K562 (cell line): ENCODE measurements around the gene CACNA2D2. TPM values are rescaled to one million over a fixed set of nuclear protein-coding genes. Genes with fewer than 3 reads are reported as not detected.

Experiments used
- ATAC-seq: fragments of 200-7000 bp; cut with Tn5 transposase; 3 replicates; pipeline ENCODE4 v1.9.1; 2020; ENCODE audit warnings: moderate library complexity
- BruUV-seq: library from RNA; stranded (reverse); fragments of 400-500 nt; replicated peaks from 2 replicates; lab custom pipeline; 2021; lab: Mats Ljungman, UMichigan
- CTCF ChIA-PET: fragments of 300-600 bp; formaldehyde crosslinking; extraction: SDS; loops from one replicate; lab custom pipeline; 2021; ENCODE audit warnings: low intra/inter-chr PET ratio; lab: Yijun Ruan, JAX
- POLR2A ChIA-PET: fragments of 300-600, 350-650 bp; sonication (Branson Sonifier 250); formaldehyde crosslinking; extraction: SDS; loops from one replicate; lab custom pipeline; 2021; ENCODE audit warnings: antibody characterized with exemption, inconsistent platforms; lab: Yijun Ruan, JAX
- DNase-seq, 4 experiments: peaks; one replicate each; pipeline versions ENCODE4 v3.0.0 to v3.0.0-alpha.2; 2011 to 2018; ENCODE audit warnings: low spot score in 3 of 4, mixed read lengths in 3 of 4; ENCODE audit errors: extremely low read depth in 1 of 4
- FAIRE-seq: peaks from 2 replicates; lab custom pipeline; 2011; peaks lifted over from hg19 to GRCh38; lab: Jason Lieb, UNC
- H2AFZ ChIP-seq: 2 replicates; pipeline ENCODE4 v1.6.0; 2011; ENCODE audit warnings: low read depth, low read length, control low read depth, inconsistent platforms
- H3K27ac ChIP-seq: fragments of 200-600 bp; 3 replicates; pipeline ENCODE4 v1.8.0; 2011; ENCODE audit warnings: low read depth, mild to moderate bottlenecking, control low read depth, inconsistent platforms, low read length, moderate library complexity, mixed read lengths; ENCODE audit errors: extremely low read depth
- H3K27me3 ChIP-seq, 2 experiments: fragments of 300-600 bp in 1 of 2; 2 replicates in 1 of 2; 3 replicates in 1 of 2; pipeline versions ENCODE4 v1.6.0 to v1.8.0; 2011; ENCODE audit warnings: inconsistent platforms in 2 of 2, low read length in 2 of 2, mild to moderate bottlenecking in 1 of 2, mixed read lengths in 1 of 2, moderate library complexity in 1 of 2; ENCODE audit not compliant: control insufficient read depth in 2 of 2, insufficient read depth in 2 of 2
- H3K36me3 ChIP-seq: fragments of 300-600 bp; 3 replicates; pipeline ENCODE4 v1.8.0; 2011; ENCODE audit warnings: mild to moderate bottlenecking, low read length, inconsistent platforms; ENCODE audit not compliant: control insufficient read depth, insufficient read depth
- H3K4me1 ChIP-seq, 2 experiments: fragments of 200-600 bp in 1 of 2; replicated peaks in 1 of 2; 2 replicates in 1 of 2; 3 replicates in 1 of 2; pipeline versions ENCODE4 v1.5.1 to v1.8.0; 2011; ENCODE audit warnings: inconsistent platforms in 2 of 2, low read length in 2 of 2, mild to moderate bottlenecking in 1 of 2, mixed read lengths in 1 of 2, moderate library complexity in 1 of 2; ENCODE audit not compliant: control insufficient read depth in 2 of 2, insufficient read depth in 2 of 2
- H3K4me2 ChIP-seq: 2 replicates; pipeline ENCODE4 v1.6.1; 2011; ENCODE audit warnings: low read length, control low read depth, inconsistent platforms, mixed read lengths; ENCODE audit not compliant: insufficient read depth
- H3K4me3 ChIP-seq: fragments of 200-600 bp; sonication (generic), shearing (Covaris generic); 2 replicates; pipeline ENCODE4 v1.5.1; 2016; ENCODE audit warnings: control low read depth, inconsistent platforms
- H3K79me2 ChIP-seq: fragments of 200-600 bp; 3 replicates; pipeline ENCODE4 v1.8.0; 2011; ENCODE audit warnings: low read length, inconsistent platforms; ENCODE audit not compliant: control insufficient read depth, insufficient read depth
- H3K9ac ChIP-seq, 2 experiments: 2 replicates each; pipeline versions ENCODE4 v1.6.0 to v1.6.1; 2011; ENCODE audit warnings: low read depth in 2 of 2, low read length in 2 of 2, control low read depth in 1 of 2, inconsistent platforms in 1 of 2, mild to moderate bottlenecking in 1 of 2, mixed read lengths in 1 of 2; ENCODE audit not compliant: insufficient read depth in 1 of 2
- H3K9me1 ChIP-seq: one replicate; pipeline ENCODE4 v1.6.0; 2011; ENCODE audit warnings: inconsistent platforms, mild to moderate bottlenecking, low read length, moderate library complexity; ENCODE audit not compliant: control insufficient read depth, insufficient read depth
- H3K9me3 ChIP-seq: replicated peaks from 2 replicates; pipeline ENCODE4 v1.5.1; 2011; ENCODE audit warnings: low read depth, low read length, inconsistent platforms; ENCODE audit not compliant: control insufficient read depth, insufficient read depth
- H4K20me1 ChIP-seq: replicated peaks from 2 replicates; pipeline ENCODE4 v1.6.1; 2011; ENCODE audit warnings: low read length, inconsistent platforms, mixed read lengths; ENCODE audit not compliant: control insufficient read depth, insufficient read depth
- CREB3L1 ChIP-seq: fragments of 450-650 bp; IDR thresholded peaks from 2 replicates; pipeline ENCODE4 v1.6.1; 2014; ENCODE audit warnings: low read depth, mild to moderate bottlenecking, moderate library complexity, borderline replicate concordance
- ETV6 ChIP-seq, 3 experiments: fragments of 150-350 bp in 1 of 3; sonication (generic) in 1 of 3; formaldehyde crosslinking in 1 of 3; IDR thresholded peaks; 2 replicates each; pipeline versions ENCODE4 v1.6.1 to v1.8.0; 2014 to 2022; ENCODE audit warnings: borderline replicate concordance in 2 of 3, low read depth in 2 of 3, antibody characterized with exemption in 1 of 3, low read length in 1 of 3, mild to moderate bottlenecking in 1 of 3, missing genetic modification reagents in 1 of 3
- FOS ChIP-seq: IDR thresholded peaks from 3 replicates; pipeline ENCODE4 v1.6.1; 2011; ENCODE audit not compliant: insufficient read length; ENCODE audit errors: extremely low read depth
- MAFG ChIP-seq: fragments of 450-650 bp; conservative IDR thresholded peaks from 2 replicates; pipeline ENCODE4 v1.6.1; 2016; ENCODE audit warnings: missing genetic modification characterization, missing compliant biosample characterization
- MEF2D ChIP-seq: conservative IDR thresholded peaks from 2 replicates; pipeline ENCODE4 v1.6.1; 2016; ENCODE audit warnings: low read depth, missing genetic modification characterization, missing compliant biosample characterization
- NCOR1 ChIP-seq: fragments of 450-650 bp; IDR thresholded peaks from 2 replicates; pipeline ENCODE4 v1.6.1; 2016; ENCODE audit warnings: mild to moderate bottlenecking, moderate library complexity
- NFYB ChIP-seq: IDR thresholded peaks from 2 replicates; pipeline ENCODE4 v1.6.1; 2011; ENCODE audit warnings: mild to moderate bottlenecking, moderate library complexity; ENCODE audit not compliant: insufficient read length; ENCODE audit errors: extremely low read depth
- NKRF ChIP-seq: fragments of 450-650 bp; IDR thresholded peaks from 2 replicates; pipeline ENCODE4 v1.6.1; 2016; ENCODE audit warnings: borderline replicate concordance
- SETDB1 ChIP-seq: IDR thresholded peaks from one replicate; pipeline ENCODE4 v1.6.1; 2012; ENCODE audit warnings: low read length, control low read depth, inconsistent platforms
- TAL1 ChIP-seq: fragments of 450-650 bp; IDR thresholded peaks from 2 replicates; pipeline ENCODE4 v1.6.1; 2016; ENCODE audit warnings: mild to moderate bottlenecking
- YY1 ChIP-seq, 3 experiments: IDR thresholded peaks; 2 replicates each; pipeline ENCODE4 v1.6.1; 2011; ENCODE audit warnings: low read length in 2 of 3, mild to moderate bottlenecking in 2 of 3, moderate library complexity in 2 of 3, borderline replicate concordance in 1 of 3, control low read depth in 1 of 3, low read depth in 1 of 3; ENCODE audit not compliant: insufficient read depth in 3 of 3, insufficient replicate concordance in 2 of 3, control insufficient read depth in 1 of 3, insufficient read length in 1 of 3; ENCODE audit errors: extremely low read depth in 1 of 3
- ZNF79 ChIP-seq: fragments of 250-450 bp; sonication (Bioruptor Pico); IDR thresholded peaks from 2 replicates; pipeline ENCODE4 v1.4.0; 2020; ENCODE audit warnings: low read depth, mild to moderate bottlenecking, moderate library complexity
- WGBS: fragments of 100-300 bp; shearing (Covaris generic); methylation state at CpG from one replicate; pipeline ENCODE4 v1.1.6; 2016; ENCODE audit warnings: low coverage, mixed read lengths; ENCODE audit not compliant: insufficient coverage; ENCODE audit errors: missing lambda C conversion rate; 5-methylcytosine and 5-hydroxymethylcytosine counted together
- in situ Hi-C: fragments of 300-500 bp; cut with MboI; formaldehyde crosslinking; loops from 4 replicates; pipeline ENCODE4 v1.15.0; 2018; ENCODE audit warnings: inconsistent platforms, mixed read lengths
- intact Hi-C: fragments of 100-400 bp; cut with micrococcal nuclease; formaldehyde crosslinking; loops from 2 replicates; pipeline ENCODE4 v1.14.2; 2022
- polyA plus RNA-seq, 8 experiments: library from polyadenylated mRNA; depleted of rRNA in 4 of 8; stranded (reverse) in 5 of 8; unstranded in 3 of 8; fragments of >200 nt; fragmentation: Nextera tagmentation in 2 of 8; fragmentation: Illumina TruSeq in 1 of 8; extraction: Ambion mirVana in 2 of 8; extraction: Trizol in 1 of 8; gene quantifications; 2 replicates each; pipeline versions ENCODE4 v1.2.1 to v1.2.3, GENCODE V29; 2011 to 2014; ENCODE audit warnings: inconsistent platforms in 1 of 8, missing spikeins in 1 of 8
- total RNA-seq, 7 experiments: library from RNA; depleted of rRNA in 6 of 7; stranded (reverse); fragments of >200 nt in 6 of 7; fragmentation: Illumina TruSeq in 2 of 7; extraction: Trizol in 2 of 7; gene quantifications; 2 replicates each; pipeline versions ENCODE4 v1.2.1 to v1.2.3, GENCODE V29; 2011 to 2021; ENCODE audit warnings: low replicate concordance in 1 of 7
- TF ChIP-seq, protein P1 (sequence below): fragments of 450-650 bp; IDR thresholded peaks from 2 replicates; pipeline ENCODE4 v1.6.1; 2016; ENCODE audit warnings: mild to moderate bottlenecking
- TF ChIP-seq, protein P2 (sequence below): fragments of 450-650 bp; IDR thresholded peaks from 2 replicates; pipeline ENCODE4 v1.6.1; 2017; ENCODE audit warnings: mild to moderate bottlenecking, moderate library complexity

Gene CACNA2D2
- total and polyA plus RNA-seq, 9 of the 15 experiments (the other 6 are each of a cell fraction or from before 2014, with no cell fraction given): 0.11 to 0.58 (median 0.36) TPM; not detected in 2

DNA sequence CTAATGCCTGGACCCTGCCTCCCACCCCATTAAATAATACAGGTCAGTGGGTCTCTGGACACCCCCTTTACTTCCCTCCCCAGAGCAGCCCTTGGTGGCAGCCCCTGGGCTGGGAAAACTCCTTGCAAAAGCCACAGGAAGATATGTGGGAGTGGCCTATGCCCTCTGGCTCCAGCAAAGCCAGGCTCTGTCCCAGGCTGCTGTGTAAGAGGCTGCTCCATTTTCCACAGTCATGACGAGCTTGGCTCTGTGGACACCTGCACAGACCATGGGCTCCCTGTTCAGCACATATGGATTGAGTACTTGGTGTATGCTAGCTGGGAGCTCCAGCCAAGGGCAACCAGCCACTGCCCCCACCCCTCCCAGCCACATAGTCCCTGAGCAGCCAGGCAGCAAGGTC is 13.0 kb downstream of the CACNA2D2 start:
- in situ Hi-C loops (no loop called here), intact Hi-C loops (no loop called here)
- 0% methylated on average over 1 of the region's 1 CpG for WGBS
- no peak overlapping the region for H3K9ac ChIP-seq
- ATAC-seq (no peak), DNase-seq (no peak), FAIRE-seq (no peak)
- ChIA-PET CTCF (no interaction called here), POLR2A (interaction anchor here (0.7 kb wide), 1 partner anchor 133 kb away, joined by 3 read pairs; no protein-coding TSS in a partner anchor)
- no peak overlapping the region for H3K4me3 ChIP-seq
- no peaks in the 10 kb centered on the region for H3K79me2 ChIP-seq
- H3K4me1 ChIP-seq: peaks cover 0 to 8% of the 10 kb centered on the region in 2 experiments; a peak in 3 of 5 replicates
- no peaks in the 10 kb centered on the region for H3K9me3 ChIP-seq
- H3K9me1 ChIP-seq: no peaks in the 10 kb centered on the region
- no peaks in the 10 kb centered on the region for H4K20me1 ChIP-seq
- no peak overlapping the region for H3K27ac ChIP-seq
- no peaks in the 10 kb centered on the region for H3K36me3 ChIP-seq
- no peak overlapping the region for H2AFZ ChIP-seq
- H3K27me3 ChIP-seq: peaks cover 0 to 7% of the 10 kb centered on the region in 2 experiments; a peak in 1 of 5 replicates
- TF ChIP-seq FOS: no peak
- no peak for TF ChIP-seq MEF2D (tag)
- no peak for TF ChIP-seq YY1 (IDR thresholded peaks at IDR 0.05; ENCODE audit: borderline replicate concordance in 1 of 3, control insufficient read depth in 1 of 3, extremely low read depth in 1 of 3, insufficient read depth in 3 of 3, insufficient read length in 1 of 3, insufficient replicate concordance in 2 of 3, low read depth in 1 of 3, low read length in 2 of 3)
- TF ChIP-seq NKRF: no peak
- no peak for TF ChIP-seq SETDB1
- TF ChIP-seq, protein P1, sequence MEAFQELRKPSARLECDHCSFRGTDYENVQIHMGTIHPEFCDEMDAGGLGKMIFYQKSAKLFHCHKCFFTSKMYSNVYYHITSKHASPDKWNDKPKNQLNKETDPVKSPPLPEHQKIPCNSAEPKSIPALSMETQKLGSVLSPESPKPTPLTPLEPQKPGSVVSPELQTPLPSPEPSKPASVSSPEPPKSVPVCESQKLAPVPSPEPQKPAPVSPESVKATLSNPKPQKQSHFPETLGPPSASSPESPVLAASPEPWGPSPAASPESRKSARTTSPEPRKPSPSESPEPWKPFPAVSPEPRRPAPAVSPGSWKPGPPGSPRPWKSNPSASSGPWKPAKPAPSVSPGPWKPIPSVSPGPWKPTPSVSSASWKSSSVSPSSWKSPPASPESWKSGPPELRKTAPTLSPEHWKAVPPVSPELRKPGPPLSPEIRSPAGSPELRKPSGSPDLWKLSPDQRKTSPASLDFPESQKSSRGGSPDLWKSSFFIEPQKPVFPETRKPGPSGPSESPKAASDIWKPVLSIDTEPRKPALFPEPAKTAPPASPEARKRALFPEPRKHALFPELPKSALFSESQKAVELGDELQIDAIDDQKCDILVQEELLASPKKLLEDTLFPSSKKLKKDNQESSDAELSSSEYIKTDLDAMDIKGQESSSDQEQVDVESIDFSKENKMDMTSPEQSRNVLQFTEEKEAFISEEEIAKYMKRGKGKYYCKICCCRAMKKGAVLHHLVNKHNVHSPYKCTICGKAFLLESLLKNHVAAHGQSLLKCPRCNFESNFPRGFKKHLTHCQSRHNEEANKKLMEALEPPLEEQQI: no peak
- no peak for TF ChIP-seq MAFG (tag)
- TF ChIP-seq NFYB: no peak
- TF ChIP-seq, protein P2, sequence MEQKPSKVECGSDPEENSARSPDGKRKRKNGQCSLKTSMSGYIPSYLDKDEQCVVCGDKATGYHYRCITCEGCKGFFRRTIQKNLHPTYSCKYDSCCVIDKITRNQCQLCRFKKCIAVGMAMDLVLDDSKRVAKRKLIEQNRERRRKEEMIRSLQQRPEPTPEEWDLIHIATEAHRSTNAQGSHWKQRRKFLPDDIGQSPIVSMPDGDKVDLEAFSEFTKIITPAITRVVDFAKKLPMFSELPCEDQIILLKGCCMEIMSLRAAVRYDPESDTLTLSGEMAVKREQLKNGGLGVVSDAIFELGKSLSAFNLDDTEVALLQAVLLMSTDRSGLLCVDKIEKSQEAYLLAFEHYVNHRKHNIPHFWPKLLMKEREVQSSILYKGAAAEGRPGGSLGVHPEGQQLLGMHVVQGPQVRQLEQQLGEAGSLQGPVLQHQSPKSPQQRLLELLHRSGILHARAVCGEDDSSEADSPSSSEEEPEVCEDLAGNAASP: no peak
- no peak for TF ChIP-seq ZNF79 (CRISPR knock-in tag)
- TF ChIP-seq CREB3L1: no peak
- no peak for TF ChIP-seq ETV6 (IDR thresholded peaks at IDR 0.05; ENCODE audit: borderline replicate concordance in 1 of 2, low read depth in 2 of 2, low read length in 1 of 2)
- no peak for TF ChIP-seq ETV6 (CRISPR knock-in tag; IDR thresholded peaks at IDR 0.05; ENCODE audit: borderline replicate concordance)
- TF ChIP-seq NCOR1: no peak
- no peak for TF ChIP-seq TAL1
- H3K4me2 ChIP-seq: no peak overlapping the region
- BruUV-seq: no TSS peak
